GM12873 (cell line): Measurements from ENCODE around the gene WWOX.

Experiments used
- CTCF ChIP-seq: IDR thresholded peaks from 2 replicates; pipeline ENCODE4 v1.5.1; 2012; ENCODE audit warnings: low read depth, mild to moderate bottlenecking, moderate library complexity, low read length, control low read depth; ENCODE audit not compliant: insufficient read depth; ENCODE audit errors: missing control alignments

Gene WWOX

GRCh38 chr16:79217375-79218011, 1118.0 kb downstream of the WWOX start:
- TF ChIP-seq CTCF, result no peak

- TF ChIP-seq CTCF, result no peak
Measured at GRCh38 chr16:79218351-79218750, 1118.9 kb downstream of the WWOX start.

GRCh38 chr16:79229361-79229760, 1129.9 kb downstream of the WWOX start:
- TF ChIP-seq CTCF, result no peak

DNA sequence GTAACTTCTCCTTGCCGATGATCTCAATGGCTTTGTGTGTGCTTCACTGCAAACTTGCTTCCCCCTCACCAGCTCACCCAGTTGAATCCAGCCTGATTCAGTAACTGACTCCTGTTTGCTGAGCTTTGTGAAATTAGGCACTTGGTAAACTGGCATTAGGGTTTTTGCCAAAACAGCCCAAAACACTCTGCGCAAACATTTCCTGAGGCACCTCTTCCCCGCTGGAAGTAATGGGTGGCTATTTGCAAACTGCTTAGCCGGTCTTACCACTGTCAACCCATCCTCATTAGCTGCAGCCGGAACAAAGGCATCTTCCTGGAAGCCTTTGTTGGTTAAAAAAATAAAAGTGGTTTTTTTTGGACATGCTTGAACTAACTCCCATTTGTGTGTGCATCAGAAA, 1147.9 kb downstream of the WWOX start:
- no peak for TF ChIP-seq CTCF

- no peak for TF ChIP-seq CTCF
Measured at GRCh38 chr16:79248351-79248750, 1148.9 kb downstream of the WWOX start.

GRCh38 chr16:79250502-79251098, 1151.1 kb downstream of the WWOX start:
- TF ChIP-seq CTCF, result no peak

GRCh38 chr16:79253100-79253631, 1153.7 kb downstream of the WWOX start:
- TF ChIP-seq CTCF, result no peak
